GM12878 (cell line): ENCODE data around the gene CCNH. TPM values are rescaled to one million over a fixed set of nuclear protein-coding genes. Genes with fewer than 3 reads are reported as not detected.

ENCODE experiments used
- ATAC-seq: fragments of 200-7000 bp; cut with Tn5 transposase; 3 replicates; pipeline ENCODE4 v1.9.1; 2020; ENCODE audit warnings: mild to moderate bottlenecking, moderate library complexity
- BruUV-seq: library from RNA; stranded (reverse); fragments of 400-500 nt; replicated peaks from 2 replicates; lab custom pipeline; 2021; lab: Mats Ljungman, UMichigan
- CTCF ChIA-PET: fragments of 300-600 bp; sonication (Branson Sonifier 250); formaldehyde crosslinking; extraction: SDS; loops from one replicate; lab custom pipeline; 2021; ENCODE audit warnings: inconsistent platforms; lab: Yijun Ruan, JAX
- POLR2A ChIA-PET: fragments of 350-600 bp; formaldehyde crosslinking; extraction: SDS; loops from one replicate; lab custom pipeline; 2021; ENCODE audit warnings: inconsistent platforms; lab: Charles Lee
- RAD21 ChIA-PET: fragments of 300-600 bp; sonication (Branson Sonifier 250); formaldehyde crosslinking; loops from one replicate; lab custom pipeline; 2023; ENCODE audit warnings: antibody characterized with exemption; ENCODE audit not compliant: unreplicated experiment; lab: Charles Lee
- SMC1A ChIA-PET: fragments of 300-600 bp; sonication (Branson Sonifier 250); formaldehyde crosslinking; loops from one replicate; lab custom pipeline; 2023; ENCODE audit not compliant: unreplicated experiment, uncharacterized antibody; lab: Charles Lee
- DNase-seq: peaks from one replicate; pipeline ENCODE4 v3.0.0-alpha.2; 2011; ENCODE audit warnings: low read depth, low spot score
- FAIRE-seq: peaks from 3 replicates; lab custom pipeline; 2011; peaks lifted over from hg19 to GRCh38; lab: Jason Lieb, UNC
- H2AFZ ChIP-seq: 2 replicates; pipeline ENCODE4 v1.6.0; 2011; ENCODE audit warnings: low read depth, low read length, control low read depth; ENCODE audit not compliant: control insufficient read depth
- H3K27ac ChIP-seq: 2 replicates; pipeline ENCODE4 v1.5.1; 2011; ENCODE audit warnings: control low read depth; ENCODE audit not compliant: control insufficient read depth, insufficient read depth
- H3K27me3 ChIP-seq, 2 experiments: replicated peaks in 1 of 2; 2 replicates each; pipeline versions ENCODE4 v1.6.0 to v1.6.1; 2011; ENCODE audit warnings: low read length in 1 of 2; ENCODE audit not compliant: control insufficient read depth in 2 of 2, insufficient read depth in 2 of 2
- H3K36me3 ChIP-seq, 2 experiments: 2 replicates each; pipeline ENCODE4 v1.5.1; 2011; ENCODE audit warnings: low read length in 1 of 2; ENCODE audit not compliant: control insufficient read depth in 2 of 2, insufficient read depth in 2 of 2
- H3K4me1 ChIP-seq: 2 replicates; pipeline ENCODE4 v1.6.1; 2011; ENCODE audit warnings: mild to moderate bottlenecking, low read length, moderate library complexity, mixed read lengths; ENCODE audit not compliant: control insufficient read depth, insufficient read depth
- H3K4me2 ChIP-seq: 2 replicates; pipeline ENCODE4 v1.6.0; 2011; ENCODE audit warnings: control low read depth; ENCODE audit not compliant: control insufficient read depth, insufficient read depth
- H3K4me3 ChIP-seq: fragments of 200-600 bp; sonication (generic); 2 replicates; pipeline ENCODE4 v1.5.1; 2016
- H3K79me2 ChIP-seq: 2 replicates; pipeline ENCODE4 v1.6.0; 2011; ENCODE audit warnings: low read length; ENCODE audit not compliant: control insufficient read depth, insufficient read depth
- H3K9ac ChIP-seq: 2 replicates; pipeline ENCODE4 v1.8.0; 2011; ENCODE audit warnings: low read length, control low read depth, mixed read lengths; ENCODE audit not compliant: control insufficient read depth, insufficient read depth
- H3K9me3 ChIP-seq: replicated peaks from 3 replicates; pipeline ENCODE4 v1.5.1; 2011; ENCODE audit warnings: mild to moderate bottlenecking, low read length; ENCODE audit not compliant: control insufficient read depth, insufficient read depth
- H4K20me1 ChIP-seq: 2 replicates; pipeline ENCODE4 v1.6.0; 2011; ENCODE audit not compliant: control insufficient read depth, insufficient read depth
- BHLHE40 ChIP-seq, 2 experiments: fragments of 450-650 bp in 1 of 2; IDR thresholded peaks; 2 replicates each; pipeline ENCODE4 v1.6.1; 2011 to 2017; ENCODE audit warnings: low read depth in 2 of 2, borderline replicate concordance in 1 of 2, improper control_type of control experiment in 1 of 2, low read length in 1 of 2, mild to moderate bottlenecking in 1 of 2
- CBFB ChIP-seq: IDR thresholded peaks from 2 replicates; pipeline ENCODE4 v1.6.1; 2016; ENCODE audit warnings: antibody characterized with exemption, low read depth
- EZH2 ChIP-seq: IDR thresholded peaks from 2 replicates; pipeline ENCODE4 v1.6.1; 2012; ENCODE audit warnings: low read depth, mild to moderate bottlenecking, control low read depth, inconsistent platforms, low read length, borderline replicate concordance; ENCODE audit not compliant: control insufficient read depth
- NBN ChIP-seq: fragments of 450-650 bp; IDR thresholded peaks from 2 replicates; pipeline ENCODE4 v1.6.1; 2016
- NR2C1 ChIP-seq: fragments of 450-650 bp; IDR thresholded peaks from 2 replicates; pipeline ENCODE4 v1.6.1; 2017; ENCODE audit warnings: antibody characterized with exemption, mild to moderate bottlenecking, moderate library complexity
- SP1 ChIP-seq: IDR thresholded peaks from one replicate; pipeline ENCODE4 v1.6.1; 2011; ENCODE audit warnings: low read depth, low read length
- SREBF1 ChIP-seq: IDR thresholded peaks from 2 replicates; pipeline ENCODE4 v1.6.1; 2012; ENCODE audit warnings: mild to moderate bottlenecking, low read length
- SUZ12 ChIP-seq: fragments of 200-600 bp; sonication (generic); IDR thresholded peaks from one replicate; pipeline ENCODE4 v1.6.1; 2018; ENCODE audit warnings: antibody characterized with exemption, mild to moderate bottlenecking; ENCODE audit not compliant: unreplicated experiment
- TAF1 ChIP-seq: IDR thresholded peaks from 2 replicates; pipeline ENCODE4 v1.6.1; 2011; ENCODE audit warnings: mild to moderate bottlenecking, low read depth, low read length, borderline replicate concordance
- TARDBP ChIP-seq: IDR thresholded peaks from 2 replicates; pipeline ENCODE4 v1.6.1; 2016; ENCODE audit warnings: borderline replicate concordance
- TCF12 ChIP-seq: IDR thresholded peaks from 2 replicates; pipeline ENCODE4 v1.6.1; 2011; ENCODE audit warnings: low read depth, mild to moderate bottlenecking, low read length
- TCF3 ChIP-seq: IDR thresholded peaks from 2 replicates; pipeline ENCODE4 v1.6.1; 2012; ENCODE audit warnings: low read depth, mild to moderate bottlenecking, low read length, borderline replicate concordance; ENCODE audit not compliant: insufficient read depth
- ZNF24 ChIP-seq: fragments of 450-650 bp; IDR thresholded peaks from 2 replicates; pipeline ENCODE4 v1.6.1; 2017; ENCODE audit warnings: antibody characterized with exemption, mild to moderate bottlenecking
- ZNF274 ChIP-seq: IDR thresholded peaks from one replicate; pipeline ENCODE4 v1.8.0; 2011; ENCODE audit not compliant: insufficient read length, insufficient read depth
- ZSCAN29 ChIP-seq: fragments of 450-650 bp; IDR thresholded peaks from 2 replicates; pipeline ENCODE4 v1.6.1; 2017; ENCODE audit warnings: mild to moderate bottlenecking, moderate library complexity
- WGBS: methylation state at CpG from one replicate; pipeline ENCODE4 v1.1.6; 2016; ENCODE audit warnings: low lambda C conversion rate; ENCODE audit not compliant: insufficient replicate concordance, insufficient coverage; ENCODE audit errors: missing lambda C conversion rate; 5-methylcytosine and 5-hydroxymethylcytosine counted together
- in situ Hi-C: fragments of 300-500 bp; cut with MboI; formaldehyde crosslinking; loops from 9 replicates; pipeline ENCODE4 v1.14.3; 2018; ENCODE audit warnings: mixed read lengths
- intact Hi-C: fragments of 100-400 bp; cut with micrococcal nuclease; formaldehyde crosslinking; loops from one replicate; pipeline ENCODE4 v1.14.2; 2022; ENCODE audit not compliant: unreplicated experiment
- polyA plus RNA-seq, 11 experiments: library from polyadenylated mRNA; depleted of rRNA in 4 of 11; unstranded in 6 of 11; stranded (reverse) in 5 of 11; fragments of >200 nt; fragmentation: Nextera tagmentation in 4 of 11; fragmentation: Illumina TruSeq in 1 of 11; extraction: Ambion mirVana in 4 of 11; extraction: Trizol in 1 of 11; gene quantifications; 1 replicate in 1 of 11; 2 replicates in 10 of 11; pipeline versions ENCODE4 v1.2.1 to v1.2.3, GENCODE V29; 2011 to 2016; ENCODE audit warnings: inconsistent platforms in 2 of 11, missing spikeins in 2 of 11, low read depth in 1 of 11
- total RNA-seq, 4 experiments: library from RNA; depleted of rRNA in 3 of 4; stranded (reverse); fragments of >200 nt in 3 of 4; fragmentation: Illumina TruSeq in 1 of 4; extraction: Trizol in 1 of 4; gene quantifications; 2 replicates each; pipeline versions ENCODE4 v1.2.1 to v1.2.3, GENCODE V29; 2013 to 2021
- TF ChIP-seq, protein P1 (sequence below): fragments of 450-650 bp; IDR thresholded peaks from 2 replicates; pipeline ENCODE4 v1.6.1; 2017; ENCODE audit warnings: mild to moderate bottlenecking
- TF ChIP-seq, protein P2 (sequence below): fragments of 450-650 bp; IDR thresholded peaks from 2 replicates; pipeline ENCODE4 v1.6.1; 2016; ENCODE audit warnings: mild to moderate bottlenecking, moderate library complexity, borderline replicate concordance

Gene CCNH
- total and polyA plus RNA-seq, 10 of the 15 experiments (the other 5 are each of a cell fraction or from before 2014, with no cell fraction given), result 43.9 to 116 (median 81.4) TPM

DNA sequence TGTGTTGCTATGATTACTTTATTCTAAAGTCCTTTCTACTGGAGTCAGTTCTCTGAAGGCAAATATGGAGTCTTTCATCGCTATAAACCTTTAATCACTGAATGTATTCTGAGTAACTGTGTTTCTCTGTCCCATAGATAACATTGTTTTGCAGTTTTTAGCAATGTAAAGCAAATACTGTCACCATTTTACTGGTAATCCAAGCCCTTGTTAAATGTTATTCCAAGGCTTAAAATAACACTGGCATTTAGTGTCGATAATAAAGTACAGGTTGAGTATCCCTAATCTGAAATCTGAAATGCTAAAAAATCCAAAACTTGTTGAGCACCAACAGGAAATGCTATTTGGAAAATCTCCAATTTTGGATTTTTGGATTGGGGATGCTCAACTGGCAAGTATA is 24.6 kb downstream of the CCNH start:
- ChIA-PET RAD21 (no interaction called here), SMC1A (interaction anchor here (0.6 to 1.8 kb wide), 2 partner anchors 12 to 145 kb away, joined by 3 to 6 read pairs; no protein-coding TSS in a partner anchor), CTCF (interaction anchor here (0.7 kb wide), 1 partner anchor 12 kb away, joined by 3 read pairs; no protein-coding TSS in a partner anchor), POLR2A (no interaction called here)
- Histone ChIP-seq H3K9ac (no peak overlapping the region), H3K27ac (no peak overlapping the region), H4K20me1 (no peaks in the 10 kb centered on the region), H3K4me1 (no peaks in the 10 kb centered on the region), H3K4me2 (no peak overlapping the region), H3K9me3 (no peaks in the 10 kb centered on the region), H3K4me3 (no peak overlapping the region), H3K36me3 (peaks cover 2 to 29% of the 10 kb centered on the region in 2 experiments), H3K79me2 (no peaks in the 10 kb centered on the region), H2AFZ (no peak overlapping the region), H3K27me3 (no peaks in the 10 kb centered on the region)
- BruUV-seq, result no TSS peak
- WGBS, result 100% methylated on average over 2 of the region's 2 CpGs
- DNase-seq (no peak), FAIRE-seq (no peak), ATAC-seq (no peak)
- intact Hi-C loops (no loop called here), in situ Hi-C loops (no loop called here)
- no peak for TF ChIP-seq NBN
- TF ChIP-seq TARDBP, result no peak
- TF ChIP-seq ZNF24, result no peak
- TF ChIP-seq, protein P1, sequence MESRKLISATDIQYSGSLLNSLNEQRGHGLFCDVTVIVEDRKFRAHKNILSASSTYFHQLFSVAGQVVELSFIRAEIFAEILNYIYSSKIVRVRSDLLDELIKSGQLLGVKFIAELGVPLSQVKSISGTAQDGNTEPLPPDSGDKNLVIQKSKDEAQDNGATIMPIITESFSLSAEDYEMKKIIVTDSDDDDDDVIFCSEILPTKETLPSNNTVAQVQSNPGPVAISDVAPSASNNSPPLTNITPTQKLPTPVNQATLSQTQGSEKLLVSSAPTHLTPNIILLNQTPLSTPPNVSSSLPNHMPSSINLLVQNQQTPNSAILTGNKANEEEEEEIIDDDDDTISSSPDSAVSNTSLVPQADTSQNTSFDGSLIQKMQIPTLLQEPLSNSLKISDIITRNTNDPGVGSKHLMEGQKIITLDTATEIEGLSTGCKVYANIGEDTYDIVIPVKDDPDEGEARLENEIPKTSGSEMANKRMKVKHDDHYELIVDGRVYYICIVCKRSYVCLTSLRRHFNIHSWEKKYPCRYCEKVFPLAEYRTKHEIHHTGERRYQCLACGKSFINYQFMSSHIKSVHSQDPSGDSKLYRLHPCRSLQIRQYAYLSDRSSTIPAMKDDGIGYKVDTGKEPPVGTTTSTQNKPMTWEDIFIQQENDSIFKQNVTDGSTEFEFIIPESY, result no peak
- no peak for TF ChIP-seq NR2C1
- TF ChIP-seq EZH2, result no peak
- no peak for TF ChIP-seq TCF3
- TF ChIP-seq, protein P2, sequence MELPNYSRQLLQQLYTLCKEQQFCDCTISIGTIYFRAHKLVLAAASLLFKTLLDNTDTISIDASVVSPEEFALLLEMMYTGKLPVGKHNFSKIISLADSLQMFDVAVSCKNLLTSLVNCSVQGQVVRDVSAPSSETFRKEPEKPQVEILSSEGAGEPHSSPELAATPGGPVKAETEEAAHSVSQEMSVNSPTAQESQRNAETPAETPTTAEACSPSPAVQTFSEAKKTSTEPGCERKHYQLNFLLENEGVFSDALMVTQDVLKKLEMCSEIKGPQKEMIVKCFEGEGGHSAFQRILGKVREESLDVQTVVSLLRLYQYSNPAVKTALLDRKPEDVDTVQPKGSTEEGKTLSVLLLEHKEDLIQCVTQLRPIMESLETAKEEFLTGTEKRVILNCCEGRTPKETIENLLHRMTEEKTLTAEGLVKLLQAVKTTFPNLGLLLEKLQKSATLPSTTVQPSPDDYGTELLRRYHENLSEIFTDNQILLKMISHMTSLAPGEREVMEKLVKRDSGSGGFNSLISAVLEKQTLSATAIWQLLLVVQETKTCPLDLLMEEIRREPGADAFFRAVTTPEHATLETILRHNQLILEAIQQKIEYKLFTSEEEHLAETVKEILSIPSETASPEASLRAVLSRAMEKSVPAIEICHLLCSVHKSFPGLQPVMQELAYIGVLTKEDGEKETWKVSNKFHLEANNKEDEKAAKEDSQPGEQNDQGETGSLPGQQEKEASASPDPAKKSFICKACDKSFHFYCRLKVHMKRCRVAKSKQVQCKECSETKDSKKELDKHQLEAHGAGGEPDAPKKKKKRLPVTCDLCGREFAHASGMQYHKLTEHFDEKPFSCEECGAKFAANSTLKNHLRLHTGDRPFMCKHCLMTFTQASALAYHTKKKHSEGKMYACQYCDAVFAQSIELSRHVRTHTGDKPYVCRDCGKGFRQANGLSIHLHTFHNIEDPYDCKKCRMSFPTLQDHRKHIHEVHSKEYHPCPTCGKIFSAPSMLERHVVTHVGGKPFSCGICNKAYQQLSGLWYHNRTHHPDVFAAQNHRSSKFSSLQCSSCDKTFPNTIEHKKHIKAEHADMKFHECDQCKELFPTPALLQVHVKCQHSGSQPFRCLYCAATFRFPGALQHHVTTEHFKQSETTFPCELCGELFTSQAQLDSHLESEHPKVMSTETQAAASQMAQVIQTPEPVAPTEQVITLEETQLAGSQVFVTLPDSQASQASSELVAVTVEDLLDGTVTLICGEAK, result no peak
- no peak for TF ChIP-seq BHLHE40 (IDR thresholded peaks at IDR 0.05; ENCODE audit: borderline replicate concordance in 1 of 2, low read depth in 2 of 2, low read length in 1 of 2)
- no peak for TF ChIP-seq ZNF274
- no peak for TF ChIP-seq CBFB
- no peak for TF ChIP-seq TCF12
- TF ChIP-seq SREBF1, result no peak
- TF ChIP-seq ZSCAN29, result no peak
- TF ChIP-seq SUZ12, result no peak
- no peak for TF ChIP-seq SP1
- no peak for TF ChIP-seq TAF1
